H1 (cell line): ENCODE measurements around the gene NKAPD1.

Experiments
- CBX5 ChIP-seq: fragments of 300-800, 300-1000 bp; sonication (generic); IDR thresholded peaks from 2 replicates; pipeline ENCODE4 v1.7.1; 2016; ENCODE audit warnings: antibody characterized with exemption, low read length, low read depth
- CREB1 ChIP-seq: IDR thresholded peaks from 2 replicates; pipeline ENCODE4 v1.6.1; 2012; ENCODE audit warnings: inconsistent platforms
- EZH2 ChIP-seq: fragments of 200-600 bp; sonication (generic); IDR thresholded peaks from 2 replicates; pipeline ENCODE4 v1.7.1; 2012; ENCODE audit warnings: low read depth, mild to moderate bottlenecking, moderate library complexity, low read length, inconsistent platforms; ENCODE audit not compliant: severe bottlenecking
- GTF2F1 ChIP-seq: IDR thresholded peaks from 2 replicates; pipeline ENCODE4 v1.6.1; 2012; ENCODE audit warnings: low read depth, low read length, improper control_type of control experiment, borderline replicate concordance
- POLR2AphosphoS5 ChIP-seq: IDR thresholded peaks from 2 replicates; pipeline ENCODE4 v1.6.1; 2011; ENCODE audit warnings: low read depth, low read length
- SIN3A ChIP-seq, 2 experiments: IDR thresholded peaks in 1 of 2; conservative IDR thresholded peaks in 1 of 2; 2 replicates each; pipeline ENCODE4 v1.6.1; 2011 to 2012; ENCODE audit warnings: low read length in 2 of 2, improper control_type of control experiment in 1 of 2, low read depth in 1 of 2, mild to moderate bottlenecking in 1 of 2
- SIX5 ChIP-seq: IDR thresholded peaks from 2 replicates; pipeline ENCODE4 v1.6.1; 2011; ENCODE audit warnings: mild to moderate bottlenecking, low read depth, low read length
- TAF1 ChIP-seq: IDR thresholded peaks from 2 replicates; pipeline ENCODE4 v1.6.1; 2011; ENCODE audit warnings: mild to moderate bottlenecking, low read depth, low read length
- ZNF274 ChIP-seq: IDR thresholded peaks from 2 replicates; pipeline ENCODE4 v1.7.0; 2012; ENCODE audit warnings: low read length, borderline replicate concordance; ENCODE audit errors: extremely low read depth
- TF ChIP-seq, protein P1 (sequence below), 3 experiments: IDR thresholded peaks; 1 replicate in 2 of 3; 2 replicates in 1 of 3; pipeline versions ENCODE4 v1.5.1 to v1.6.1; 2011; ENCODE audit warnings: low read length in 3 of 3, mild to moderate bottlenecking in 3 of 3, inconsistent platforms in 2 of 3, low read depth in 1 of 3, moderate library complexity in 1 of 3; ENCODE audit not compliant: insufficient read depth in 1 of 3; ENCODE audit errors: control extremely low read depth in 1 of 3

DNA sequence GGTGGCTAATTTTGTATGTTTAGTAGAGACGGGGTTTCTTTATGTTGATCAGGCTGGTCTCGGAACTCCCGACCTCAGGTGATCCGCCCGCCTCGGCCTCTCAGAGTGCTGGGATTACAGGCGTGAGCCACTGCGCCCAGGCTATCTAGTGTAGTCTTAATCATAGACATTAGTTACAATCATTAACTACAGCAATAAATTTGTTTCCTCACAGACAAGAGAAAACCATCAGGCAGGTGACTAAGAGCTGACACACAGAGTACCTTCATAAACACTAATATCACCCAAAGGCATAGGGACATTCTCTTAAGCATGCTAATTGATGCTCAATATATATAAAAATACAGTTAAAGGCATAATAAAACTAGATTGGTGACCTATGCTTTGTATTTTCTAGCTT is 32.0 kb downstream of the NKAPD1 start:
- TF ChIP-seq POLR2AphosphoS5: no peak
- TF ChIP-seq, protein P1, sequence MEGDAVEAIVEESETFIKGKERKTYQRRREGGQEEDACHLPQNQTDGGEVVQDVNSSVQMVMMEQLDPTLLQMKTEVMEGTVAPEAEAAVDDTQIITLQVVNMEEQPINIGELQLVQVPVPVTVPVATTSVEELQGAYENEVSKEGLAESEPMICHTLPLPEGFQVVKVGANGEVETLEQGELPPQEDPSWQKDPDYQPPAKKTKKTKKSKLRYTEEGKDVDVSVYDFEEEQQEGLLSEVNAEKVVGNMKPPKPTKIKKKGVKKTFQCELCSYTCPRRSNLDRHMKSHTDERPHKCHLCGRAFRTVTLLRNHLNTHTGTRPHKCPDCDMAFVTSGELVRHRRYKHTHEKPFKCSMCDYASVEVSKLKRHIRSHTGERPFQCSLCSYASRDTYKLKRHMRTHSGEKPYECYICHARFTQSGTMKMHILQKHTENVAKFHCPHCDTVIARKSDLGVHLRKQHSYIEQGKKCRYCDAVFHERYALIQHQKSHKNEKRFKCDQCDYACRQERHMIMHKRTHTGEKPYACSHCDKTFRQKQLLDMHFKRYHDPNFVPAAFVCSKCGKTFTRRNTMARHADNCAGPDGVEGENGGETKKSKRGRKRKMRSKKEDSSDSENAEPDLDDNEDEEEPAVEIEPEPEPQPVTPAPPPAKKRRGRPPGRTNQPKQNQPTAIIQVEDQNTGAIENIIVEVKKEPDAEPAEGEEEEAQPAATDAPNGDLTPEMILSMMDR (IDR thresholded peaks at IDR 0.05; ENCODE audit: control extremely low read depth in 1 of 3, insufficient read depth in 1 of 3, low read depth in 1 of 3, low read length in 3 of 3): no peak
- no peak for TF ChIP-seq SIN3A (conservative IDR thresholded peaks at IDR 0.05 in 1 of 2, IDR thresholded peaks at IDR 0.05 in 1 of 2; ENCODE audit: low read depth in 1 of 2, low read length in 2 of 2)
- no peak for TF ChIP-seq CREB1
- no peak for TF ChIP-seq CBX5
- TF ChIP-seq SIX5: no peak
- no peak for TF ChIP-seq TAF1
- TF ChIP-seq EZH2: no peak
- no peak for TF ChIP-seq ZNF274
- no peak for TF ChIP-seq GTF2F1
